ENCODE data around the gene CDV3. TPM values are rescaled to one million over a fixed set of nuclear protein-coding genes. Genes with fewer than 3 reads are reported as not detected.
A peak's percentile ranks its signal among the peaks of the same experiment; 100 is the strongest.
"Not testable (repeated sequence)": the region's sequence is repeated elsewhere in the genome, so short reads cannot be mapped to it uniquely, and the experiment has no call there.

Gene CDV3
- 196 and 211 TPM in 2 replicates for total RNA-seq (2014; rRNA removed; shearing (Covaris generic))

- DNase-seq (ENCODE audit: low read depth), result no peak
Observed at GRCh38 chr3:133573629-133574194, at the start of gene CDV3. TSS of gene CDV3 (plus strand) at chr3:133573686. CDS start at chr3:133574045, 359 bp downstream.

GRCh38 chr3:133523758-133524157 lies 49.7 kb upstream of the CDV3 start:
- DNase-seq (ENCODE audit: low read depth), result peak; percentile 16

GRCh38 chr3:133525435-133525834 lies 48.1 kb upstream of the CDV3 start:
- no peak for DNase-seq (ENCODE audit: low read depth)

- DNase-seq (ENCODE audit: low read depth), result no peak
Observed at GRCh38 chr3:133527081-133527715, 46.3 kb upstream of the CDV3 start.

GRCh38 chr3:133529809-133530208 lies 43.7 kb upstream of the CDV3 start:
- DNase-seq (ENCODE audit: low read depth), result no peak

GRCh38 chr3:133531981-133532380 lies 41.5 kb upstream of the CDV3 start:
- DNase-seq (ENCODE audit: low read depth), result peak; percentile 30

GRCh38 chr3:133532951-133533350 lies 40.5 kb upstream of the CDV3 start:
- no peak for DNase-seq (ENCODE audit: low read depth)

- DNase-seq (ENCODE audit: low read depth), result peak; percentile 75
Observed at GRCh38 chr3:133535971-133536881, 37.3 kb upstream of the CDV3 start.

- DNase-seq (ENCODE audit: low read depth), result not testable (repeated sequence)
Observed at GRCh38 chr3:133537131-133537530, 36.4 kb upstream of the CDV3 start.

GRCh38 chr3:133538154-133538553 lies 35.3 kb upstream of the CDV3 start:
- DNase-seq (ENCODE audit: low read depth), result no peak

- DNase-seq (ENCODE audit: low read depth), result peak; percentile 87
Observed at GRCh38 chr3:133540896-133541674, 32.4 kb upstream of the CDV3 start.

- DNase-seq (ENCODE audit: low read depth), result no peak
Observed at GRCh38 chr3:133542871-133543270, 30.6 kb upstream of the CDV3 start.

GRCh38 chr3:133544983-133545382 lies 28.5 kb upstream of the CDV3 start:
- not testable (repeated sequence) for DNase-seq (ENCODE audit: low read depth)

GRCh38 chr3:133547432-133548041 lies 25.9 kb upstream of the CDV3 start:
- DNase-seq (ENCODE audit: low read depth), result no peak

GRCh38 chr3:133548090-133548489 lies 25.4 kb upstream of the CDV3 start:
- no peak for DNase-seq (ENCODE audit: low read depth)

- DNase-seq (ENCODE audit: low read depth), result no peak
Observed at GRCh38 chr3:133549565-133549964, 23.9 kb upstream of the CDV3 start.

- not testable (repeated sequence) for DNase-seq (ENCODE audit: low read depth)
Observed at GRCh38 chr3:133551589-133551988, 21.9 kb upstream of the CDV3 start.

- DNase-seq (ENCODE audit: low read depth), result no peak
Observed at GRCh38 chr3:133561679-133562078, 11.8 kb upstream of the CDV3 start.

- DNase-seq (ENCODE audit: low read depth), result no peak
Observed at GRCh38 chr3:133562376-133562775, 11.1 kb upstream of the CDV3 start.

- DNase-seq (ENCODE audit: low read depth), result no peak
Observed at GRCh38 chr3:133563186-133563591, 10.3 kb upstream of the CDV3 start.

- DNase-seq (ENCODE audit: low read depth), result no peak
Observed at GRCh38 chr3:133563816-133564215, 9.7 kb upstream of the CDV3 start.
